ENCODE data around the gene NAV2. TPM values are rescaled to one million over a fixed set of nuclear protein-coding genes. Genes with fewer than 3 reads are reported as not detected.
A peak's percentile ranks its signal among the peaks of the same experiment; 100 is the strongest.

The NAV2 gene
- total and polyA plus RNA-seq, 4 donors = 5.0 to 250 (median 51.4) TPM

- intact Hi-C loops (cut with DNase I) = loop anchor here (5.0 to 10.0 kb wide), 3 partner anchors 42 to 405 kb away; no protein-coding TSS in a partner anchor
- no peak overlapping the region for H3K4me3 ChIP-seq (ENCODE audit: low read length in 2 of 2)
- DNase-seq = no peak
- no peak overlapping the region for H3K27ac ChIP-seq (ENCODE audit: low read depth in 1 of 2, low read length in 2 of 2)
- peaks cover 8 to 13% of the 10 kb centered on the region in 2 donors for H3K36me3 ChIP-seq (ENCODE audit: control insufficient read depth in 1 of 2, insufficient read depth in 2 of 2, low read length in 1 of 2)
- ATAC-seq (ENCODE audit: low FRiP score) = no peak
- H3K4me1 ChIP-seq (ENCODE audit: control insufficient read depth in 1 of 2, insufficient read depth in 2 of 2, low read length in 2 of 2) = peaks cover 3 to 6% of the 10 kb centered on the region in 2 donors
- no peaks in the 10 kb centered on the region for H3K9me3 ChIP-seq (ENCODE audit: control insufficient read depth, low read length)
- H3K27me3 ChIP-seq (ENCODE audit: control insufficient read depth in 1 of 2, insufficient read depth in 2 of 2, low read length in 1 of 2) = no peaks in the 10 kb centered on the region
- WGBS, 2 donors = 77 to 79% methylated on average over 7 of the region's 7 CpGs
These were observed 237.0 kb downstream of the NAV2 start for GRCh38 chr11:19949606-19950005.

DNA sequence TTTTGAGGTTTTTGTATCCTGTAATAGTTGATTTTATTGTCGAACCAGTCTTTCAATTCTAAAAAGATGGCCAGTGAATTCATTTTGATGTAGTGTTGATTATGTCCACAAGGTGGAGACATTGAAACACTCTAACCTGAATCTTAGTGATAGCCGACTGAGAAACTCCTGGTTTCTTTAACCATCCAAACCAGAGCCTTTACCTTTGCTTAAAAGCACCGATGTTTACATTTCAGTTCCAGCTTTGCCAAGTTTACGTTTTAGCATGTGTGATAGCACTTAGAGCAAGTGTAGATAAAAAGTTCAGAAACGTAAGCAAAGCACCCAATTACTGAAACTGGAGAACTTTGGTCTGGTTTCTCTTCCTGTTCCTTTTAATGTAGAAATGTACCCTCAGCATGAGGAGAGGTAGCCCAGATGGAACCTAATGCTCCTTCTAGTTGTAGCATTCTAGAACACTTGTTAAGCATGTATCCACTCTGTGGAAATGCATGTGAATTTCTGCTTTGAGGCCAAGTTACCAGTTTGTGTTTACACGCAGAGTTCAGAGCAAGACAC is 239.0 kb downstream of the NAV2 start:
- intact Hi-C loops (cut with DNase I) = loop anchor here in 1 of 2 donors (1.0 to 10.0 kb wide), 3 partner anchors 44 to 403 kb away; no protein-coding TSS in a partner anchor
- WGBS, 2 donors = 14% methylated on average over 6 of the region's 6 CpGs
- Histone ChIP-seq H3K27ac (ENCODE audit: low read depth in 1 of 2, low read length in 2 of 2) (no peak overlapping the region), H3K4me3 (ENCODE audit: low read length in 2 of 2) (no peak overlapping the region), H3K4me1 (ENCODE audit: control insufficient read depth in 1 of 2, insufficient read depth in 2 of 2, low read length in 2 of 2) (peaks cover 6 to 11% of the 10 kb centered on the region in 2 donors), H3K9me3 (ENCODE audit: control insufficient read depth, low read length) (no peaks in the 10 kb centered on the region), H3K27me3 (ENCODE audit: control insufficient read depth in 1 of 2, insufficient read depth in 2 of 2, low read length in 1 of 2) (no peaks in the 10 kb centered on the region), H3K36me3 (ENCODE audit: control insufficient read depth in 1 of 2, insufficient read depth in 2 of 2, low read length in 1 of 2) (peaks cover 8% of the 10 kb centered on the region in 2 donors)
- no peak for DNase-seq
- ATAC-seq (ENCODE audit: low FRiP score) = no peak

DNA sequence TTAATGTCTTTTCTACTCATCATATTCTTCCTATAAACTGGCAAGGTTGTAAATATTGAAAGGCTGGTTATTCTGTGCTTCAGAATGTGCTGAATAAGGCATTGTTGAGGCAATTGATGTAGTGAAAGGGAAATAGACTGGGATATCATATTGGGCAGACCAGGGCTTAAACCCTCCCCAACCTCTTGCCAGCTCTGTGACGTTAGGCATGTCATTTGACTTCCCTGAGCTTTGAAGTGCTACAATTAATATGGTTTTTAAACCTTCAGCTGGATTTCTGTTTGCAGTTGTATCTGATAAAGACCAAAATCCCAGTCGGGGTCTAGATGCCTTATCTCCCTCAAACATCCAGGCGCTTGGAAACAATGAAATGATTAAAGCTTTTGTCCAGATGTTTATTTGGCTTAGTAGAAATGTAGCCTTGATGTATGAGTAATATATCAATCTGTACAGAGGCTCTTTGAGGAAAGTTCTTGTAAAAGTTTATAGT is 239.5 kb downstream of the NAV2 start:
- Histone ChIP-seq H3K9me3 (ENCODE audit: control insufficient read depth, low read length) (no peaks in the 10 kb centered on the region), H3K4me1 (ENCODE audit: control insufficient read depth in 1 of 2, insufficient read depth in 2 of 2, low read length in 2 of 2) (peaks cover 5 to 12% of the 10 kb centered on the region in 2 donors), H3K27ac (ENCODE audit: low read depth in 1 of 2, low read length in 2 of 2) (peak overlapping the region in 1 of 2 donors; percentile 47), H3K36me3 (ENCODE audit: control insufficient read depth in 1 of 2, insufficient read depth in 2 of 2, low read length in 1 of 2) (peaks cover 8% of the 10 kb centered on the region in 2 donors), H3K27me3 (ENCODE audit: control insufficient read depth in 1 of 2, insufficient read depth in 2 of 2, low read length in 1 of 2) (no peaks in the 10 kb centered on the region), H3K4me3 (ENCODE audit: low read length in 2 of 2) (no peak overlapping the region)
- DNase-seq = no peak
- 17 to 22% methylated on average over 3 of the region's 3 CpGs for WGBS, 2 donors
- no peak for ATAC-seq (ENCODE audit: low FRiP score)
- intact Hi-C loops (cut with DNase I) = loop anchor here in 1 of 2 donors (5.0 to 10.0 kb wide), 2 partner anchors 45 to 403 kb away; no protein-coding TSS in a partner anchor

- Histone ChIP-seq H3K27me3 (ENCODE audit: control insufficient read depth in 1 of 2, insufficient read depth in 2 of 2, low read length in 1 of 2) (no peaks in the 10 kb centered on the region), H3K9me3 (ENCODE audit: control insufficient read depth, low read length) (no peaks in the 10 kb centered on the region), H3K4me3 (ENCODE audit: low read length in 2 of 2) (no peak overlapping the region), H3K4me1 (ENCODE audit: control insufficient read depth in 1 of 2, insufficient read depth in 2 of 2, low read length in 2 of 2) (peaks cover 3 to 15% of the 10 kb centered on the region in 2 donors), H3K36me3 (ENCODE audit: control insufficient read depth in 1 of 2, insufficient read depth in 2 of 2, low read length in 1 of 2) (peaks cover 4 to 8% of the 10 kb centered on the region in 2 donors), H3K27ac (ENCODE audit: low read depth in 1 of 2, low read length in 2 of 2) (peak overlapping the region; percentile 78)
- intact Hi-C loops (cut with DNase I) = loop anchor here in 1 of 2 donors (5.0 to 10.0 kb wide), 2 partner anchors 46 to 402 kb away; no protein-coding TSS in a partner anchor
- DNase-seq = no peak
- ATAC-seq (ENCODE audit: low FRiP score) = no peak
- WGBS, 2 donors = 42 to 45% methylated on average over 1 of the region's 1 CpG
These were observed 240.3 kb downstream of the NAV2 start for GRCh38 chr11:19952911-19953310.

- peak overlapping the region; percentile 15 to 78 for H3K27ac ChIP-seq (ENCODE audit: low read depth in 1 of 2, low read length in 2 of 2)
- H3K27me3 ChIP-seq (ENCODE audit: control insufficient read depth in 1 of 2, insufficient read depth in 2 of 2, low read length in 1 of 2) = no peaks in the 10 kb centered on the region
- peaks cover 4 to 8% of the 10 kb centered on the region in 2 donors for H3K36me3 ChIP-seq (ENCODE audit: control insufficient read depth in 1 of 2, insufficient read depth in 2 of 2, low read length in 1 of 2)
- H3K4me3 ChIP-seq (ENCODE audit: low read length in 2 of 2) = no peak overlapping the region
- ATAC-seq (ENCODE audit: low FRiP score) (no peak), DNase-seq (no peak)
- intact Hi-C loops (cut with DNase I) = loop anchor here in 1 of 2 donors (5.0 to 10.0 kb wide), 2 partner anchors 46 to 401 kb away; no protein-coding TSS in a partner anchor
- H3K9me3 ChIP-seq (ENCODE audit: control insufficient read depth, low read length) = no peaks in the 10 kb centered on the region
- H3K4me1 ChIP-seq (ENCODE audit: control insufficient read depth in 1 of 2, insufficient read depth in 2 of 2, low read length in 2 of 2) = peaks cover 3 to 15% of the 10 kb centered on the region in 2 donors
- WGBS, 2 donors = 26 to 34% methylated on average over 4 of the region's 4 CpGs
These were observed 240.7 kb downstream of the NAV2 start for GRCh38 chr11:19953336-19953735.

GRCh38 chr11:19953909-19954308 is 241.3 kb downstream of the NAV2 start:
- Histone ChIP-seq H3K4me3 (ENCODE audit: low read length in 2 of 2) (no peak overlapping the region), H3K36me3 (ENCODE audit: control insufficient read depth in 1 of 2, insufficient read depth in 2 of 2, low read length in 1 of 2) (peaks cover 4 to 6% of the 10 kb centered on the region in 2 donors), H3K27ac (ENCODE audit: low read depth in 1 of 2, low read length in 2 of 2) (peak overlapping the region; percentile 15 to 78), H3K4me1 (ENCODE audit: control insufficient read depth in 1 of 2, insufficient read depth in 2 of 2, low read length in 2 of 2) (peaks cover 3 to 15% of the 10 kb centered on the region in 2 donors), H3K27me3 (ENCODE audit: control insufficient read depth in 1 of 2, insufficient read depth in 2 of 2, low read length in 1 of 2) (no peaks in the 10 kb centered on the region), H3K9me3 (ENCODE audit: control insufficient read depth, low read length) (no peaks in the 10 kb centered on the region)
- WGBS, 2 donors = 2 to 13% methylated on average over 2 of the region's 2 CpGs
- ATAC-seq (ENCODE audit: low FRiP score) (peak; percentile 69), DNase-seq (no peak)
- intact Hi-C loops (cut with DNase I) = loop anchor here in 1 of 2 donors (5.0 to 10.0 kb wide), 2 partner anchors 47 to 401 kb away; no protein-coding TSS in a partner anchor

DNA sequence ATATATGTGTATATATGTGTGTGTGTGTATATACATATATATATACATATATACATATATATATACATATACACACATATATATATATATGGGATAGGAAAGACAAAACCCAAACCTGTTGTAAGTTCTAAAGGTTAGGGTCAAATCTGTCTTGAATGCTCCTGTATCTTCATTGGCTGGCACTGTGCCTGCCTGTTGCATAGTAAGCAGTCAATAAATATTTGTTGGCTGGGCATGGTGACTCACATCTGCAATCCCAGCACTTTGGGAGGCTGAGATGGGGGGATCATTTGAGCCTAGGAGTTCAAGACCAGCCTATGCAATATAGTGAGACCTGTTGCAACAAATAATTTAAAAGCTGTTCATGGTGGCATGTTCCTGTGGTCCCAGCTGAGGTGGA is 242.3 kb downstream of the NAV2 start:
- H3K36me3 ChIP-seq (ENCODE audit: control insufficient read depth in 1 of 2, insufficient read depth in 2 of 2, low read length in 1 of 2) = peaks cover under 1% of the 10 kb centered on the region in 2 donors
- peak overlapping the region in 1 of 2 donors; percentile 75 for H3K27ac ChIP-seq (ENCODE audit: low read depth in 1 of 2, low read length in 2 of 2)
- H3K4me3 ChIP-seq (ENCODE audit: low read length in 2 of 2) = no peak overlapping the region
- no peaks in the 10 kb centered on the region for H3K9me3 ChIP-seq (ENCODE audit: control insufficient read depth, low read length)
- no peak for ATAC-seq (ENCODE audit: low FRiP score)
- no peak for DNase-seq
- H3K27me3 ChIP-seq (ENCODE audit: control insufficient read depth in 1 of 2, insufficient read depth in 2 of 2, low read length in 1 of 2) = no peaks in the 10 kb centered on the region
- peaks cover 3 to 15% of the 10 kb centered on the region in 2 donors for H3K4me1 ChIP-seq (ENCODE audit: control insufficient read depth in 1 of 2, insufficient read depth in 2 of 2, low read length in 2 of 2)
- intact Hi-C loops (cut with DNase I) = loop anchor here in 1 of 2 donors (5.0 to 10.0 kb wide), 2 partner anchors 48 to 400 kb away; no protein-coding TSS in a partner anchor

GRCh38 chr11:19955660-19956059 is 243.0 kb downstream of the NAV2 start:
- no peak for ATAC-seq (ENCODE audit: low FRiP score)
- Histone ChIP-seq H3K27ac (ENCODE audit: low read depth in 1 of 2, low read length in 2 of 2) (peak overlapping the region in 1 of 2 donors; percentile 75), H3K36me3 (ENCODE audit: control insufficient read depth in 1 of 2, insufficient read depth in 2 of 2, low read length in 1 of 2) (no peaks in the 10 kb centered on the region), H3K9me3 (ENCODE audit: control insufficient read depth, low read length) (no peaks in the 10 kb centered on the region), H3K4me1 (ENCODE audit: control insufficient read depth in 1 of 2, insufficient read depth in 2 of 2, low read length in 2 of 2) (peaks cover 3 to 17% of the 10 kb centered on the region in 2 donors), H3K4me3 (ENCODE audit: low read length in 2 of 2) (no peak overlapping the region), H3K27me3 (ENCODE audit: control insufficient read depth in 1 of 2, insufficient read depth in 2 of 2, low read length in 1 of 2) (no peaks in the 10 kb centered on the region)
- WGBS, 2 donors = 7 to 10% methylated on average over 7 of the region's 7 CpGs
- intact Hi-C loops (cut with DNase I) = loop anchor here in 1 of 2 donors (10.0 kb wide), 1 partner anchor 399 kb away; no protein-coding TSS in a partner anchor
- no peak for DNase-seq
